NCI-H2171 (cell line): ENCODE results near the gene ABR.
"Not testable (repeated sequence)": the region's sequence is repeated elsewhere in the genome, so short reads cannot be mapped to it uniquely, and the experiment has no call there.

Experiments used
- DNase-seq: peaks from one replicate; lab custom pipeline; 2025; lab: John Stamatoyannopoulos, UW

Gene ABR

GRCh38 chr17:1047879-1048470, 131.8 kb downstream of the ABR start:
- no peak for DNase-seq

- peak; percentile 90 for DNase-seq
These were observed 132.5 kb downstream of the ABR start for GRCh38 chr17:1047177-1047878.

GRCh38 chr17:1045456-1045855, 134.3 kb downstream of the ABR start:
- no peak for DNase-seq

GRCh38 chr17:1044387-1045009, 135.3 kb downstream of the ABR start:
- not testable (repeated sequence) for DNase-seq

- DNase-seq: peak; percentile 57
These were observed 136.1 kb downstream of the ABR start for GRCh38 chr17:1043601-1044251.

- DNase-seq: no peak
These were observed 137.3 kb downstream of the ABR start for GRCh38 chr17:1042486-1042885.

GRCh38 chr17:1041746-1042145, 138.0 kb downstream of the ABR start:
- no peak for DNase-seq

- no peak for DNase-seq
These were observed 139.6 kb downstream of the ABR start for GRCh38 chr17:1040216-1040600.

- no peak for DNase-seq
These were observed 140.1 kb downstream of the ABR start for GRCh38 chr17:1039511-1040215.

- no peak for DNase-seq
These were observed 140.7 kb downstream of the ABR start for GRCh38 chr17:1039123-1039507.

GRCh38 chr17:1038459-1039122, 141.2 kb downstream of the ABR start:
- DNase-seq: no peak

GRCh38 chr17:1037238-1037879, 142.4 kb downstream of the ABR start:
- no peak for DNase-seq

GRCh38 chr17:1036845-1037237, 142.9 kb downstream of the ABR start:
- DNase-seq: no peak

GRCh38 chr17:1036171-1036844, 143.5 kb downstream of the ABR start:
- no peak for DNase-seq

- DNase-seq: peak; percentile 90
These were observed 144.1 kb downstream of the ABR start for GRCh38 chr17:1035546-1036170.

GRCh38 chr17:1034652-1035210, 145.1 kb downstream of the ABR start:
- peak; percentile 87 for DNase-seq

GRCh38 chr17:1033503-1033902, 146.3 kb downstream of the ABR start:
- DNase-seq: no peak

GRCh38 chr17:1032391-1032790, 147.4 kb downstream of the ABR start:
- DNase-seq: no peak

GRCh38 chr17:1031711-1032110, 148.1 kb downstream of the ABR start:
- no peak for DNase-seq
